ENCODE measurements around the gene KLKB1.

GRCh38 chr4:186240452-186240847 is 13.1 kb downstream of the KLKB1 start:
- TF ChIP-seq CTCF (IDR thresholded peaks at IDR 0.05) (no peak), SIN3A (IDR thresholded peaks at IDR 0.05; ENCODE audit: borderline replicate concordance, insufficient read depth, low read depth, low read length) (no peak)

Measured in Panc1 (cell line).